HG02943 (cell line): ENCODE results near the gene SLC24A4.

Experiments
- ATAC-seq: cut with Tn5 transposase; IDR thresholded peaks from one replicate; pipeline ENCODE4 v1.9.1; 2021; ENCODE audit warnings: mild to moderate bottlenecking, low read depth, moderate library complexity; ENCODE audit not compliant: unreplicated experiment

SLC24A4 gene

GRCh38 chr14:92366237-92366636 is 43.3 kb downstream of the SLC24A4 start:
- no peak for ATAC-seq

DNA sequence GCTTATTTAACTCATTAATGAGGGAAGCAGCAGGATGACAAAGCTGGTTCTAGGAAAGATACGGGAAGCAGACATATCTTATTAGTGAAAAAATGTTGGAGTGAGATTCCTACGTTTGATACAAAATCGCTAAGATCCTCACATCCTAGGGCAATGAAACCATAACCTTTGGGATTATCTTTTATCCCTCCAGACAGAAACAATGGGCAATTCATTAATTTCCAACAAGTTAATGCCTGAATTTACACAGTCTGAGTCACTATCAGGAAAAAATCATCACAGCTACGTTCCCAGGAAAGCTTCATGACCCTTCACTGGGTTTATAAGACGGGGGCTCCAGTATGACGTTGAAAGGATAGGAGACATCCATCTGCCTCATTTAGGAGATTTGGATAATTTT is 45.0 kb downstream of the SLC24A4 start:
- no peak for ATAC-seq

DNA sequence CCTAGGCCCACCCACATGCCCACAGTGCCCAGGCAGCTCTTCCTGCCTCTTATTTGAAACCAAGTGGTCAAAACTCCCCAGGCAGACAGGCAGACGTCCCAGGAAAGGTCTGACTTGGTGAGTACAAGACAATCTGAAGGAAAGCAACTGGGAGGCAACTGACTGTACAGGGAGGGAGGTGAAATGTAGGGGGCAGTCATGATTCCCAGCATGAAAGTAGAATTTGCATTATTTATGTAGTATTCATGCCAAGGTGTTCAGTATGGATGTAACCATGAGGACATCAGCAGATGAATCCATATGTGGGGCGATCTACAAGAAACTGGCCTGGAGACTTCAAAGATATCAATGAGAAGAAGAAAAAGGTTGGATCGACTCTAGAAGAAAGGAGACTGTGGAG is 46.1 kb downstream of the SLC24A4 start:
- no peak for ATAC-seq

DNA sequence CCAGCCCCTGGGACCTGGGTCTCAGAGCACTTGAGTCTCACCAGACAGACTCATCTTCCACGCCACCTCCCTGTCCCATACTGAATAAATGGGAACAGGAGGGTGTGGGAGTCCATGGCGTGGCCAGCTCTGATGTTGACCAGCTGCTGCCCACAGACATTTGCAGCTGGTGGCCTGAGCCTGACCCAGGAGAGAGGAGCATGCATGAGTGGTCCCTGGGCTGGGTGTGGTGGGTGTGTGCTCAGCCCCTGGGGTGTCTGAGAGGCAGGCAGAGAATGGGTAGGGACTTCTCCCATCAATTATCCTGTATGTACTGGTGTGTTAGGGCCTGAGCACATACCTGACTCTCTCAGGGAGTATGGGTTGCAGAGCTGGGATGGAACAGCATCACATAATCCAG is 49.3 kb downstream of the SLC24A4 start:
- no peak for ATAC-seq

- no peak for ATAC-seq
These were observed 50.4 kb downstream of the SLC24A4 start for GRCh38 chr14:92373336-92373735.

DNA sequence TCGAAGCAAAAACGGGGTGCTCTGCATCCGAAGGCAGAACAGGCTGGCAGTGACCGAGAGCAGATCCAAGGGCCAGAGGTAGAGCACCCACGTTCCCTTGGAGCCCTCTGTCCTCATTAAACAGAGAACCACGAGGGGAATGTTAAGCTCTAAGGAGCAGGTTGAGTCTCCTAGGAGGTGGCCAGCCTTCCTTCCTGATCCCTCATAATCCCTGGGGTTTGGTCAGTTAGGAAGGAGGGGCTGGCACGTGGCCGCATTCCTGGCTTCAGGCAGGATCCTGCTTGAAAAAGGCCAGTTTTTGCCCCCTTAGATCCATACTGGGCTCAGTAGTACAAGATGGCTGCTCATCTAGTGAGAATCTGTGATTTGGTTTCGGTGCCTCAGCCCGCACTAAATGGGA is 57.2 kb downstream of the SLC24A4 start:
- no peak for ATAC-seq

- ATAC-seq = no peak
These were observed 57.6 kb downstream of the SLC24A4 start for GRCh38 chr14:92380582-92380981.

DNA sequence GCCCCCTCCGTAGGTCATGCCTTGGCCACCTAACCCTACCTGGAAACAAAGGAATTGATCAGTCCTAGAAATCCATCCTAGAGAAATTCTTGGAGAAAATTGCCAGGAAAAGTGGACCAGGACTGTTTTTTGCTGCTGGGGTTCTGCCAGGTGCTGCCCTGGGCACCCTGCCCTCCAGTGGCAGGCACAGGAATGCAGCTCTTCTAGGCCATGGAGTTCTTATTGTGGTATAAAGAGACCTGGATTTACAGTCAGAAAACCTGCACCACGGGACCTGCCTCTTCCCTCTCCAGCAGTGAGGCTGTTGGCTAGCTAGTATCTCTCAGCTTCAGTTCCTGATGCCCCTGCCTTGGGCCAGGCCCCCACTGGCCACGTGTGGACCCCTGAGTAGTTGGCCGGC is 59.7 kb downstream of the SLC24A4 start:
- no peak for ATAC-seq

DNA sequence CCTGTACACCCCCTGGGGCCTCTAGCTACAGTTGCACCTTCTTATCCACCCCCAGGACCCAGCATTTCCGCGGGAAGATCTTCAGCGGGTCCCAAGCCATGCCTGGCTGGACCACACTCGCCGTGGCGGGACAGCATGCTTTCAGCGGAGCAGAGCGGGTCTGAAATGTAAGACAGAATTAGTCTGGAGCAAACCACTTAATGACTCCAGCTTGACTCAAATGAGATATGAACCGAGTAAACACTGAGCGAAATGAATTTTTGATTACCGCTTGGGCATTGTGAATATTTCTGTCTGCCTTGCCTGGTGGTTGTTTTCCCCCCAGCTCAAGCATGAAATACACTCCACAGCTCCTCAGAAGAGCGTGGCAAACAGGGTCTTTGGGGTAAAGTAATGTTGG is 60.8 kb downstream of the SLC24A4 start:
- no peak for ATAC-seq

DNA sequence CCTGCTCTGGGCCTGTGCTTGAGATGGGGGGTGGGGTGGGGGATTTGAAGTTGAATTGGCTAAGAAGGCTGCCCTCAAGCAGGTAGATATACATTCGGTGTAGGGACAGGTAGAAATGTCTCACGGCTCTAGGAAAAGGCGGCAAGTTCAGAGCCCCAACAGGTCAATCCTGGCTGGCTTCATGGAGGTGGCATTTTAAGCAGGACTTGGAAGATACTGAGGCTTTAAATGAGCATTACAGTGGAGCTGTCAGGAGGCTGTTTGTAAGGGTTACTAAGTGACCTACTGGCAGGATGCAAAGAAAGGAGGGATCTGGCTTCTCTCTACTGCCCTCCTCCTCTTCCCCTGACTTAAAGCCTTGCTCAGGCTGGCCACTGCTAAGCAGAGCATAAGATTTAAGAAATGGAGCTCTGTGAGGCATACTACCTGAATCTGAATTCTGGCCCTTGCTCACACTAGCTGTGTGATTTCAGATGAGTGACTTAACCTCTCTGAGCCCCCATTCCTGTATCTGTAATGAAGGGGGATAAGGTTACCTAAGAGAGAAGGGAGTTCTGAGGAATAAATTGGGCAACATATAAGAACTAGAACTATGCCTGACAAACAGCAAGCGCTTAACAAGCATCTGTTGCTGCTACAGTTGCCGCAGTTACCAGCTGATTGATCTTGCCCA is 61.6 kb downstream of the SLC24A4 start:
- no peak for ATAC-seq

- no peak for ATAC-seq
These were observed 62.6 kb downstream of the SLC24A4 start for GRCh38 chr14:92385561-92385960.

GRCh38 chr14:92386165-92386564 is 63.2 kb downstream of the SLC24A4 start:
- ATAC-seq = no peak

DNA sequence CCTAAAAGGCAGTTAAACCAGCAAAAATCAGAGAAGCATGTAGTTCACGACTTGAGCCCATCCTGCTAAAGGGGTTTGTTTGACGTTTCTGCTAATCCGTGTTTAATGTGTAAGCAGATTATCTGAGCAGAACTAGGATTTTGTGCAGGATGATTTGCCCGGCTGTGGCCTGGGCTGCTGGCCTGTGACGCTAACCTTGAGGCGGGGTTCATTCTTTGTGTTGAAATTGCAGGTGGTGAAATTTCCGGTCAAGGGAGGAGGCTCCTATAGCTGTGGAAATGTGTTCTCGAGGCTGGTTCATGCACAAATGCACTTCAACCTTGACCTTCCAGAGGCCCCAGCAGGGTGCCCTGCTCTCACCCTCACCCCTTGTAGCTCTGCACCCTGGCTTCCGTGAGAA is 63.7 kb downstream of the SLC24A4 start:
- no peak for ATAC-seq

DNA sequence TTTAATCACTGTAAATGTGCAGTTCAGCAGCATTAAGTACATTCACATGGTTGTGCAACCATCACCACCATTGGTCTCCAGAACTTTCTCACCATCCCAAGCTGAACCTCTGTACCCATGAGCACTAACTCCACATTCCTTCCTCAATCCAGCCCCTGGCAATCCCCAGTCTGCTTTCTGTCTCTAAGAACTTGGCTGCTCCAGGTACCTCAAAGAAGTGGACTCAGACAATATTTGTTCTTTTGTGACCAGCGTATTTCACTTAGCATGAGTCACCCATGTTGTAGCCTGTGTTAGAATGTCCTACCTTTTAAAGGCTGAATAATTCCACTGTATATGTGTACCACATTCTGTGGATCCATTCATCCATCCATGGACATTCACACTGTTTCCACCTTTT is 64.6 kb downstream of the SLC24A4 start:
- ATAC-seq = no peak

DNA sequence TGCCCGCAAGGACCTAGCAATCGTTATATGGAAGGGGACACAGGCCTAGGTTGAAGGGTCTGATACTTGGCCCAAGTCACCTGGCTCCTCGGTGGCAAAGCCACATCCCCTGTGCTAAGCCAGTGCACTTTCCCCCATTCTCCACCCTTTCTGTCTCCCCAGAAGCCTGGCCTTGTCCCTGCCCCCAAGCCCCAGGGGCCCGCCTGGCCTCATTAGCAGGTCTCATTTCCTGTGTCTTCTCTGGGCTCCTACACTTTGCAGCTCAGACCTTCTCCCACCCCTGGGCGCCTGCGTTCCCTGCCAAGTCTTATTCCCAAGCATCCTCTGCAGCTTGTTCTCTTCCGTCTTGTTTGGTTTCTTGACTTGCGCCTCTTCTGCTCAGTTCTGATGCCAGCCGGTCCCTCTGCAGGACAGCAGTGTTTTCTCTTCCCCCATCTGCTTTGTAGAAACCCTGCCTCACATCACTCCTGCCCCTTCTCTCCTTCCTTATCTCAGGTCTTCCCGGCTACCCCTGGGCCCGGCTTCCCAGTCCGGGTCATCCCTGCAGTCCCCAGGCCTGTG is 66.7 kb downstream of the SLC24A4 start:
- no peak for ATAC-seq

GRCh38 chr14:92391726-92392125 is 68.8 kb downstream of the SLC24A4 start:
- ATAC-seq = no peak

DNA sequence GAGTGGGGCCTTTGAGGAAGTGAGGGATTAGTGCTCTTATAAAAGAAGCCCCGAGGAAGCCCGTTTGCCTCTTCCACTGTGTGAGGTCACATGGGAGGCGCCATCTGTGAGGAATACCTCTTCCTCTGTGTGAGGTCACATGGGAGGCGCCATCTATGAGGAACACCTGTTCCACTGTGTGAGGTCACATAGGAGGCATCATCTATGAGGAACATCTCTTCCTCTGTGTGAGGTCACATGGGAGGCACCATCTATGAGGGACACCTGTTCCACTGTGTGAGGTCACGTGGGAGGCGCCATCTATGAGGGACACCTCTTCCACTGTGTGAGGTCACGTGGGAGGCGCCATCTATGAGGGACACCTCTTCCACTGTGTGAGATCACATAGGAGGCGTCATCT is 69.7 kb downstream of the SLC24A4 start:
- ATAC-seq = no peak

GRCh38 chr14:92397150-92397952 is 74.4 kb downstream of the SLC24A4 start:
- no peak for ATAC-seq

DNA sequence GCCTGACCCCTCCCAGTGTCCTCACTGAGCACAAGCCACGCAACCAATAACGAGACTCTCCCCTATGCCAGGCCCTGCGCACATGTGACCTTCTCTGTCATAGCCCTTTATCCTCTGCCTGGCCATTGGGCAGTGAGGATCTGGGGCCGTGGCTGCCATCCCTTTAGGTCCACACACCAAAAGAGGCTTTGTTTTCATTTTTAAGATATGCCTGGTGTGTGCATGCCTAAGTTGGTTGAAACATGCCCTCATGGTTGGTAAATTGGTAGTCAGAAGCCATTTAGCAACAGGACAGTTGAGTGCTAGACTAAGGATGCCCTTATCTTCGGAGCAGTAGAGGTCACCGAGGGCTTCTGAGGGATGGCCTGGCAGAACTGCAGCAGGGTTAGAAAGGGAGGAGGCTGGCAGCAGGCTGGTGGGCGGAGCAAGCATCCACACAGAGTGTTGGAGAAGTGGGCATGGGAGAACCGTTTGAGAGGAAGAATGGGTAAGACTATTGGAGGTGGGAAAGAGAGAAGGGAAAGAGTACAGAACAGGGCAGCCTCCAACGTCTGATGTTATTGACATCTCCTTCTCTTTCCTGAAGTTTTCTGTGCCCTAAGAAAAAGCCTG is 75.1 kb downstream of the SLC24A4 start:
- no peak for ATAC-seq

GRCh38 chr14:92398888-92399636 is 76.1 kb downstream of the SLC24A4 start:
- no peak for ATAC-seq
